CD4-positive, alpha-beta T cell treated with Interleukin-17A for 1 hour (primary cell): ENCODE data around the gene NFIA.

Experiments used
- DNase-seq: peaks from one replicate; pipeline ENCODE4 v3.0.0-alpha.2; 2020

Gene NFIA

DNA sequence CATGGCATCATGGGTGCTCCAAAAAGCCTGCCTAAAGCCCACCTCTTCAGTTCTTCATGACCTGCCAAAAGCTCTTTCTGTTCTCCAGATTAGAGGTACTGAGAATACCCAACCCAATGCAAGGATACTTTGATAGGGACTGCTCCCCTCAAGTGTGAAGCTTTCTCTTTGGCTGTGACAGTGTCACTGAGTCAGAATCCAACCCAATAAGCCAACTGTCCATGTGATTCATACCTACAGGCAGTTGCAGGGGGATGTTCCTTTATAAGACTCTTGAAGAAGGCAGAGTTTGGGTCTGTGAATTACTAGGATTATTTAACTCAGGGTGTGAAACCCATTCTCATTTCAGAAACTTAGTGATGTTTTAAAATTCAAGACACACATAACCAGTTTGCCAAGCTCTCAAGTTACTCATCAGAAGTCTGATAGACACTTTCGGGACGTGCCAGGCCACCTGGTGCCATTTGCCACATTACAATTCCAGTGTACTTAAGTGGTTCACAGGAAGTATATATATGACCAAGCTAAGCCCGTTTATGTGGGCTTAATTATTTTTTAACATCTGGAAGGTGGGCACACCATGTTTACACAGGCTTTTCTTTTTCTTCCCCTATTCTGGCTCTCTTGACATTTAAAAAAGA lies 265.8 kb downstream of the NFIA start:
- DNase-seq = no peak

DNA sequence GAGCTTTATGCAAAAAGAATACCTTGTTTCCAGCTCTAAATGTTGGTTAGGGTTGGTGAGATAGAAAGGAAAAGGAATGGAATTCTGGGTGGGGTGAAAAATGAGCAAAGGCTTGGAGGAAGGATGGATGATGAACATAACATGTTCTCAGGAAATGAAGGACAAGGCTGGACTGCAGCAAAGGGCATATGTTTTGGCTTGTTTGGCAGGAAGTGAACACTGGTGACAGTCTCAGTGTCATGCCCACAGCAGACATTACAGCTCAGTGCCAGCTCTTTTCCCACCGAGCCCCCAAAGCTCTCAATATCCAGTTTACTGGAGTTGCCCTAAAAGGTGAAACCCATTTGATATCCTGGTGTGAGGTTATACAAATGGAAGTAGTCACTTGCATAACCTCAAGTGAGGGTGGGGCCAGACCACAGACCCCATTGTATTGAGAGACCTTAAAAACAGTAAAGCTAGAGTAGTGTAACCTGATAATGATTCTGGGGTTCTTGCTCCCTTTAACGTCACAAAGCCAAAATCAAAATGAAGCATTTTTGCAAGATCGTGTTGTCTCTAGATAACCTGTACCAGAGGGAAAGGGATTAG lies 270.6 kb downstream of the NFIA start:
- DNase-seq = no peak

DNA sequence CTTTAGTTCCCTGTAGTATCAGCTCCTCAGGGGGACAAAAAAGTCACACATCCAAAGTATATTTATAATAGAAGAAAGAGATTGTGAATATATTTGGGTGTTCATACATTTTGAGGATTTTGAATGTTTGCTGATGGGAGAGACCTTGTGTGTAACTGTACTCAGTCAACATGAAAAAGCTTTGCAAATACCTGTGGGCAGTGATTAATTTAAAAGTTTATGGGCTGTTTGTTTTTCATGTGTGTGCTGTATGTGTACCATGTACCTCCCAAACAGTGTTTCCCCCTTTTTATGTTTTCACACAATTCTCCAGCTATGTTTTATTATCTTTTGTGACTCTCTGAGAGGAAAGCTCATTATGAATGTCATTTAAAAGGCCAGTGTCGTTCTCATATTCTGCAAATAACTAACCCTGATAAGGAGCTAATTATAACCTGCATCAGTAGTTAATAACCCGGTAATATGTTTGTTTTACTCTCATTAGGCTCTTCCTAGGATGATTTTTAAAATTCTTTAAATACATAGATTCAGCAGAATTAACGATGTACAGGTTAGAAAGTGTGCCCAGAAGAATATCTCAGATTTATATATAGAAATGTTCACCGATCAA lies 271.5 kb downstream of the NFIA start:
- no peak for DNase-seq

DNA sequence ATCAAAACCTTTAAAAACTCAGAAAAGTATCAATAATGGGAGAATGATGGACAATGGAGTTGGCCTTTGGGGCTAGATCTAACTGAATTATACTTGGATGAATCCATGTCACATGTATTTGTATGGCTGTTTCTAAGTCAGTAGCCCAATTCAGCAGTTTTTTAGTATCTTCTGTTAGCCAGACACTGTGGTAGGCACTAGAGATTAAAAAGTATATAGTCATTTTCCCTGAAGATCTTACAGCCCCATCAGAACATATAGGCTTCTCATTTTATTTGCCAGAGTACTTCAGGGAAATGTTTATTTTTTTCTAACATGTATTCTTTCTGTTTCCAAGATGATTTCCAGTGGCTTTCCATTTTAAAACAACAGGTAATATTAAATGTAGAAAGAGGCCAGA lies 273.7 kb downstream of the NFIA start:
- no peak for DNase-seq

DNA sequence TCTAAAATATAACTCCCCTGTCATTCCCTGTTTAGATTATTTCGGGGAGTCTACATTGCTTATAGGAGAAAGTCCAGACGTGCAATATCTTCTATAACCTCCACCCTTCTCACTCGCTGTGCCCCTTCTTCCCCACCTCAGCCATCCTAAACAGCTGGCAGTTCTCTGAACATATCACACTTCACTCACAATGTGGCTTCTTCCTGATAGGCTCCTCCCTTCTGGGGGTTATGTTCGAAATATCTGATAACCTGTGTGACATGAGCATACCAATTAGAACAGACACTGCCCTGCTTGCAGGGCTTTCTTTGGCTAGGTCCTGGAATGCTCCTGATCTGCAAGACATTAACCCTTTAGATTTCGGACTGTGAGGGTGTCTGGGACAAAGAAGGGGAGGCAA lies 274.6 kb downstream of the NFIA start:
- DNase-seq = no peak

DNA sequence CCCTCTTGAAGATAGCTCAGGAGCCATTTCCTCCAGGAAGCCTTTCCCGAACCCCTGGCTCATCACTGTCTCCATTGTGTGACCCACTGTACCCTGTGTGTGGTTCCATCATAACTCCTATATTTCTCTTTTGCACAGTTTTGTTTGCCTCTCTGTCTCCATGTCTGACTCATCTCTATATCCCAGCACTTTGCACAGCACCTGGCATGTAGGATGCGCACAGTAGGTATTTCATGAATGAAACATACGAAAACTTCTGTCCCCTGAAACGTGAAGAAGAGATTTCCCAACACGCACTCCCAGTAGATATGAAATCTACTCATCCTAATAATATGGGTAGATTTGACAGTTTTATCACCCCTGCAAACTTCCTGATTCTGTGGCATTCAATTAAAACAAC lies 275.2 kb downstream of the NFIA start:
- DNase-seq = no peak

DNA sequence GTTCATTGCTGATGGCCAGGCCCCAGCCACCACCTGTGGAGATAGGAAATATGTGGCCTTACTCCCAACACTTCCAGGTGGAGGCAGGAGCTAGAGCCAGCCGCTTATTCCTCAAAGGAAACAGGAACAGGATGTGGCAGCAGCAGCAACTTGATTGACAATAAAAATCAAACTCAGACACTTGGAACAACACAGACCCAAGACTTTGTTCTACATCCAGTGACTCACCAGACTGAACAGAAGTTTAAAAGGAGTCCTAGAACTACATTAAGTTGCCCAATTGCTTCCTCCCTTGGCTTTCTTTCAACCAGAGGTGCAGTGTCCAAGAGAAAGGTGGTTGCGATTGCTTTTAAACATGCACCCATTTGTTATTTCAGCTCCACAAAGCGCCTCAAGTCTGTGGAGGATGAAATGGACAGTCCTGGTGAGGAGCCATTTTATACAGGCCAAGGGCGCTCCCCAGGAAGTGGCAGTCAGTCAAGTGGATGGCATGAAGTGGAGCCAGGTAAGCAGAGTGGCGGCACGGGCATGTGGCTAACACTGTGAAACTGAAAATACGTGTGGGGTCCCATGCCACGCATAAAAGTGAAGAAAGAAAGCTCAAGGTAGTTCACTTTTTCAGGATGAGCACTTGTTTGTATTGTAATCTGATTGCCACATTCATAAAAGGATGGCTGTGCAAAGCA lies 276.6 kb downstream of the NFIA start:
- DNase-seq = no peak

DNA sequence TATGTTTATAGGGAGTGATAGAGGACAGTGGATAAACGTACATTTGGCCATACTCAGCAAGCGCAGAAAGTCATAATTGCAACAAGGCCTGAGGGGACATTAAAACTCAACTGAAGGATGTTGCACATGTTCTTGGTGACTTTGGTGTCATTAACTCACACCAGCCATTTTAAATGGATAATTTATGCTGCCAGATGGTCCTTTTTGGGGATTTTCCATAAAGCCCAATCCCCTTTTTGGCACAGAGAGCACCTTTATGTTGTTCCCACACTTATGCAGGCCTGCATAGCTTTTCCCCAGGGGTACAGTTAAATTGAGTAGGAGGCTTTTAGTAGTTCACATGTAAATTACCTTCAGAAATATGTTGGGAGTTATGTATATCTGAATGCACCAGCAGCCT lies 279.6 kb downstream of the NFIA start:
- DNase-seq = no peak

DNA sequence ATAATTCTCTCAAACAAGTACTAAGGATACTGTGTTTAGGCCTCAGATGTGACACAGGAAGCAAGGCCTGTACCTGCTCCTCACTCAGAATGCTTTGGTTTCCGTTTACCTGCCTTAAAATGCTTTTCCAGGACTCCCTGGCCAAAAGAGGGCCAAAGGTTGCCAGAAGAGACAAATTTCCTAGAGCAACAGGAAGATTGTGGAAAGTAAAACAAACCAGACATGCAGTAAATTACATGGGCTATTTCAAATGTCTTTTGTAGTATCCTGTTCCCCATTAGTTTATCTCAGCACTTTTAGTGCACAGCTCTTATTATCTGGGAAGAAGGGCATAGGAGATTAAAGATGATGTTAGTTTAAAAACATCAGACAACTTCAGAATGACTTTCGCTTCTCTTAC lies 280.0 kb downstream of the NFIA start:
- DNase-seq = no peak

DNA sequence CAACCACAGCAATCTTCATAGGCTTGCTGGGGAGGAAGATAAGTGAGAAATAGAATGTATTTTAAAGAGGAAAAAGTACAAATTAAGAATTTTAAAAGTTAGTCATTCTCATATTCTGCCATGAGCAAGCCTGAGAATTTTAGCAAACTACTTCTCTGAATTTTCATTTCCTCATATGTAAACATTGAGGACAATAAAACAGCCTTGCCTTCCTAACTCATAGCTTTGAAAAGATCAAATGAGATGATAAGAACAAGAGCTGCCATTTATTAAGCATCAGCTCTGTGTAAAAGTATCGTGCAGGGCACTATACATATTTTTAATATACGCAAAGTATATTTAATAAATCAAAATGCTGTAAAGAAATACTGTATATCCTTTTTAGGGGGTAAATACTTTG lies 286.0 kb downstream of the NFIA start:
- no peak for DNase-seq

DNA sequence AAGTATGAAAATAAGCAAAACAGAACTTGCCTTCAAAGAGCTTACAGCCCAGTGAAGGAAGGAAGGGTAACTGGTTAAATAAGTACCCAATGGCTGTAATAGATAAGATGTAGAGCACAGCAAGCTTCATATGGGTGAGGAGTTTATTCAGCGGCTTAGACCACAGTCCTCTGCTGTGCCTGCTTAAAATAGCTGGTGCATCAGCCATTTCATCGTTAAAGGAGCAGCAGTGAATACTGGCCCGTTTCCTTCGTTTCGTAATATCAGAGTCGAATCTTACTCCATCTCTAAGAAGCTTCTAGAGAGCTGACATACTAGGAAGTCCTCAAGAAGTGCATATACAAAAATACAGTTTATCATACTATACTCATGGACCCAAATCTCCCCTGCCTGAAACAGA lies 286.5 kb downstream of the NFIA start:
- DNase-seq = no peak

DNA sequence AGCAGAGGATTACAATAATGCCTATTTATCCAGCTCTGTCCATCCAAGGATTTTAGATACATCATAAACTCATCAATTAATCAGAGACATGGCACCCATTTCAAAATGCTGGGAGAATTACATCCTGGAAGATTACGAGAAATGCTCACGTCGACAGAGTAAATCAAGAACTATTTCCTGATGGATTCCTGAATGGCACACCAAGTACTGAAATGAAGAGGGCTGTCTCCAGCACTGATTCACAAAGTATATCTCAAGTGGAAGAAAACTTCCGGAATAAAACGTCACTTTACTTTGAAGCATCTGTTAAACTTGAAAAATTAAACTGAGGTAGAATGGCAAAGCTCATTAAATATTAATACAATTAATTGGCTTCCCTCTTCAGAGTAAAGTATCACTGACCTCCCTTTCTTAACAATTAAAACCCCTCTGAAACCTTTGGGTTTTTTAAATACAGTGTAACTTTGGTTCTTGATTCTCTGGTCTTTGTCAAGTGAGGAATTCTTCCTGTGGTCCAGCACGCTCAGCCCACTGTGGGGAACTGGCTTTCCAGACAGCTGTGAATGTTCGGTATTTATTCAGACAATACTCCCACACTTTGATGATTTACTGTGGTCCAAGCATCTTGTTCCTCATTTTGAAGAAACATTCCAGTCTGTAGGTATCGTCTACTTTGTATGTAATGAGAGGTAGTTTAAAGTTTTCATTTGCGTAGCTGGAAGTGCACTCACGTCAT lies 288.0 kb downstream of the NFIA start:
- DNase-seq = no peak

DNA sequence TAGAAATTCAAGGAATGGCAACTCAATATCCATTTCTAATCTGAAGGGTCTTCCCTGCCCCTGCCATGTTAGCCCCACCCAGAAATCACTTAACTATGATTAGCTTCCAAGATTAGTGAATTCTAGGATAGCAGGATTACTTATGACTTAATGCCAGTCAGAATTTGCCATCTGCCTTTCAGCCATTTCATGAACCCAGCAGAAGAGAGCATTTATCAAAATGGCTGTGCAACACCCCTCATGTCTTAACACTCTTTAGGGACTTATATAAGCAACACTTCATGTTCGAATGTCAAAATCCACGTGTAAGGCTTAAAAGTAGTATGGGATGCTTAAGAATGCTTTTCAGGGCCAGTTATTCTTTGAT lies 288.5 kb downstream of the NFIA start:
- no peak for DNase-seq

DNA sequence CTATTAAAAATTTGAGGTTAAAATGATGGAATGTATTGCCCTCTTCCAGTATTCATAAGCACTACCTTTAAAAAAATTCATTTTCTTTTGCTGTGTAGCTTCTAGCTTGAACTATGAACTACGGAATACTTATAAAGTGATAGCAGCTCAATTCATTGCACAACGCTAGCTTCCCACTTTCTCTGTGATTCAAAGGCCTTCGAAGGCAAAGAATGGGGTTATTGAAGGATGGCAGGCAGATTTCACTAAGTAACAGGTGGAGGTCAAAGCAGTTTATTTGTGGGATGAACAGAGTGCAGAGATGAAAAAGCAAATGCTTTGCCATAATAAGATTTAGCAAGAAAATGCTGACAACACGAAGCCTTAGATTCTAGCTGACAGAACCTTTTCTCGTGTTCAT lies 290.6 kb downstream of the NFIA start:
- no peak for DNase-seq

DNA sequence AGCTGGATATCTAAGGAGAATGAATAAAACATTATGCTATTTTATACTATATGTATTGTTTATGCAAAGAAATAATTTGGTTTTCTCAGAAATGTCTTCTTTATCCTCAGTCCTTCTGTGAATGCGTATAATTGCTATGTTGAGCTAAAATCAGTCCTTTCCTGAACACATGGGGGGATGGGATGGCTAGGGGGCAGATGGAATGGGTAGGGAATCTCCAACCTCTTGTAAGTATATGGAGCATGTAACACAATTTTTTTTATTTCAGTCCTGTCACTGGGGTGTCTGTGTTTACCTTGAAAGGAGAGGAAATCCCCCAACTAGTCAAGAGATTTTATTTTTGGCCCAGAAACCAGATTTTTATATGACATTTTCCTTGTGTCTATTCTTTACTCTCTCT lies 291.8 kb downstream of the NFIA start:
- no peak for DNase-seq

DNA sequence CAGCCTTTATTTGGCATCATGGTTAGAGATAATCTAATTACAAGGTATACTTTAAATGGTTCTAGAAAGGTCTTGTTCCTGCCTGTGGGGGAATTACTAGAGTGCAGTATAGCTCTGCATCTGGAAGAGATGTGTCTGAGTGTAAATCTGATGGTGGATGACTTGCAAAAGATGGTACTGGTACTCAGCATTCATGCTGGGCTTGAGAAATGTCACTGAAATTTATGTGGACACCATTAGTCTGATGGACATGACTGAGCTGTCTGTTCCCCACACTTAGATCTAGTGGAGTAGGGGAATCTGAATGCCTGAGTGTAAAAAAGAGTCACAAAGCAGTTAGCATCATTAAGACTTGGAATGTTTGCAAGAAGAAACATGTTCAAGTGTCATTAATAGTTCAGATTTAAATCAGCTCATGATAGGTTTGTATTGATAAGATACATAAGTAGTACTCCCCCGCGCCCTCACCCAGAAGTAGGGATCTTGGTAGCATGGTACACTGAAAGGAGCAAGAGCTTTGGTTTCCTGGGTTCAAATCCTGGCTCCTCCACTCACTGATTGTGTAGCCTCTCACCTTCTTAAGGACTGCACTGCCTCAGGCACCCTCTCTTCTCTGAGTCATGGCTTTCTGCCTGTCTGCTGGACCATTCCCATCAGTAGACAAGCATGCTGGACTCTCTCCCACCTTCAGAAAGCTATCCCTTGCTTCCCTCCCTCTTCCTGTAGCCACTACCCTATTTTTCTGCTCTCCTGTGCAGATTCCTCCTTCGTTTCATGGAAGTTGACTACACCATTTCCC lies 292.9 kb downstream of the NFIA start:
- DNase-seq = no peak

DNA sequence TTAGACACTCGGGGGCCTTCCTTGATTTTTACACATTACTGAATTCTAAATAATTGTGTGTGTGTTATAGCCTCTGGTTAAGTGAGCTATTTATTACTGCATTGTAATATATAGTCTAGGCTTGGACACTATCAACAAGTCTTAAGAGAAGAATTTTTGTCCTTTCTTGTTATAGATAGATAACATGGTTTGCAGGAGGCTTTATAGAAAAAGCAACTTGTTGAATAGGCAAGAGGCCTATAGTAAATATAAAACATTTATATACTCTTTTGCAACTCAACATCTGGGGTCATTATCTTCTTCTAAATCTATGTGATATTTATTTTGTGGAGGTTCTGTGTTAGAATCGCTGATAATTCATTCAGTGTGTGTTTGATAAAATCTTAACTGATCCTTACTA lies 293.8 kb downstream of the NFIA start:
- no peak for DNase-seq

DNA sequence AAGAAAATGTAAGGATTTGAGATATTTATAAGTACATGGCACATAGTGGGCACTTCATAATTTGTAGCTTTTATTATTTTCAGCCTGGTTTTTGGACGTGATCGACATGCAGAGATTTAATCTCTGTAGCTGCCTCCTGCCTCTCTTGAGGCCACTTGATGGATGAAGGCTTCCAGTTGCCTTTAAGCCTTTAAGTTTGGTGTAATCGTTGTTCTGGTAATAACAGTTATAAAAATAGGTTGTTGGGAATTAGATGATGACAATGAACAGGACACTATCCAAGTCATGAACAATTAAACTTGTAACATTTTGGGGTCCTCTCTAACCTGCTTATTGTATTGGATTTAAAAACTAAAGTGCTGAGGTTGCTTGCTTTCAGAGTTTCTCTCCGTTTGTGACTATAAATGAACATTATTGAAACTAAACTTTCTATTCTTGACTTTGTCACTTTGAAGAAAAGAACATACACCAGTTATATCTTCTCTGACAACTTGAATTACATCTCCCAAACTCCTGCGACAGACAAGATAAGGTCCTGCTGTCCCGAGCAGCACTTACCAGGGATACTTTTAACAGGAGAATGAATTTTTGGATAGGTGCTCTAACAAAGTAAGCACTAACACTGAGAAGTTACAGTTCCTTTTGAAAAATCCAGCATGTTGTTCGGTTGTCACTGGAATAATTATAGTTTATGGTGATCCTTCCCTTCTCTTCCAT lies 295.0 kb downstream of the NFIA start:
- DNase-seq = no peak

DNA sequence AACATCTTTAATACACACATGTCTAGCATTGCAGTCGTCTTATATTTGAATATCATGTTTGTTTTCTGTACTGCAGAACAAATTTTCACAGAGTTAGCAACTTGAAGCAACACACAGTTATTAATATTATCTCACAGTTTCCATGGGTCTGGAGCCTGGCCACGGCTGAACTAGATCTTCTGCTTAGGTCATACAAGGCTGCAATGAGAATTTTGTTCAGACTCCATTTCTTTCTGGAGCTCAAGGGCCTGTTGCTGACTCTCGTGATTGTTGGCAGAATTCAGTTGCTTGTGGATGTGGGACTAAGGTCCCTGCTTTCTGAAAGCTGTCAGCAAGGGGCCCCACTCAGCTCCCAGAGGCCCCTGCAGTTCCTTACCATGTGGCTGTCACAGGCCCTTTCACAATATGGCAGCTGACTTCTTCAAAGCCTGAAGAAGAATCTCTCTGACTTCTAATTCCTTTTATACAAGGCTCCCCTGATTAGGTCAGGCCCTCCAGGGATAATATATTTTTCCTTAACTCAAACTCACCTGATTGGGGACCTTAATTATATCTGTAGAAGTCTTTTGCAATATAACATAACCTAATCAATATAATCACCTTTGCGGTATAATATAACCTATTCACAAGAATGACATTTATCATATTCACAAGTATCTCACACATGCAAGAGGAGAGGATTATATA lies 296.3 kb downstream of the NFIA start:
- DNase-seq = no peak

DNA sequence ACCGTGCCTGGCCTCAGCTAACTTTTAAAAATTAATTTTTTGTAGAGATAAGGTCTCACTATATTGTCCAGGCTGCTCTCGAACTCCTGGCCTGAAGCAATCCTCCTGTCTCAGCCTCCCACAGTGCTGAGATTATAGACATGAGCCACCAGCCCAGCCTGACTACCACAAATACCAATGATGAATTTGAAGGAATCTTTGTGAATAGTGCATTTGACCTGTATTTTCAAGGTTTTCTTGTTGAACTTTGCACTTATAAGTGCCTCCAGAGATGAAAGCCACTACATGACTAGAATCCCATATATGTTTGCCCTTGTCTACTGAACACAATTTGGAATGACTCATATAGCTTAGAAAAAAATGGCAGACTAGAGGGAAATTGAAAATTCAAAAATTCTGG lies 297.3 kb downstream of the NFIA start:
- no peak for DNase-seq

DNA sequence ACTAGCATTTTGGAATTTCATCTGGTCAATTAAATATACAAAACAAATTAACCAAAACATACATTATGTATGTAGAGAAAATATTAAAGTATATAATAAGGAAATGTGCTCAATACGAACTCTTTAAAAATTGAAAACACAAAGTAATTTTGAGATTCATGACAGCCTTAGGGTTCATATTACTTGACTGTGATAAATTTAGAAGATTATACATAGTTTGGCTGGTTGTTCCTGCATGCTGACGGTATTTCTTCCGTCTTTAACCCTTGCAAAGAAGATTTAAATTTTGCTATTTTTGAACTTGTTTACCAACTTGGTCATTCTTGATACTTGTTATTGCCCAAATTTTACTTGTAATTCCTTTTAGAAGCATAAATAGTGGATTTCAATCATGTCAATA lies 298.2 kb downstream of the NFIA start:
- no peak for DNase-seq

DNA sequence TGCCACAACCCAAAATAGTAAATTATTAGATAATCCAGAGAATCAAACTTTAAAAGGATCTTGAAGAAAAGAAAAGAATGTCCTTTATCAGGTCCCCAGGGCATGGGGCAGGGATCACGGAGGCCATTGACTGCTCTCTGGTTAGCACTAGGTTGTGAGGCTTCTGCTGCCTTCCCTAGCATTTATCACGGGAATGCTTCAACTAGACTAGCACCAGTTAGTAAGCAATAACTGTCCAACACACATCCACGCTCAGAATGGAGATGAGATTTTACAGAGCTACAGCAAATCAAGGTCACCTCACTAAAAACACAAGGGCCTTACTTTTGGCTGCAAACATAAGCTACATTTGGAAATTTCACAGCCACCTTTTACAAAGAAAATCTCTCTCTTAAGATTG lies 304.0 kb downstream of the NFIA start:
- DNase-seq = no peak
